GM12878 (cell line): ENCODE data around the gene MYCBPAP. TPM values are rescaled to one million over a fixed set of nuclear protein-coding genes. Genes with fewer than 3 reads are reported as not detected.

Source experiments
- ATAC-seq: fragments of 200-7000 bp; cut with Tn5 transposase; 3 replicates; pipeline ENCODE4 v1.9.1; 2020; ENCODE audit warnings: mild to moderate bottlenecking, moderate library complexity
- BruUV-seq: library from RNA; stranded (reverse); fragments of 400-500 nt; replicated peaks from 2 replicates; lab custom pipeline; 2021; lab: Mats Ljungman, UMichigan
- CTCF ChIA-PET: fragments of 300-600 bp; sonication (Branson Sonifier 250); formaldehyde crosslinking; extraction: SDS; loops from one replicate; lab custom pipeline; 2021; ENCODE audit warnings: inconsistent platforms; lab: Yijun Ruan, JAX
- POLR2A ChIA-PET: fragments of 350-600 bp; formaldehyde crosslinking; extraction: SDS; loops from one replicate; lab custom pipeline; 2021; ENCODE audit warnings: inconsistent platforms; lab: Charles Lee
- RAD21 ChIA-PET: fragments of 300-600 bp; sonication (Branson Sonifier 250); formaldehyde crosslinking; loops from one replicate; lab custom pipeline; 2023; ENCODE audit warnings: antibody characterized with exemption; ENCODE audit not compliant: unreplicated experiment; lab: Charles Lee
- SMC1A ChIA-PET: fragments of 300-600 bp; sonication (Branson Sonifier 250); formaldehyde crosslinking; loops from one replicate; lab custom pipeline; 2023; ENCODE audit not compliant: unreplicated experiment, uncharacterized antibody; lab: Charles Lee
- DNase-seq: peaks from one replicate; pipeline ENCODE4 v3.0.0-alpha.2; 2011; ENCODE audit warnings: low read depth, low spot score
- FAIRE-seq: peaks from 3 replicates; lab custom pipeline; 2011; peaks lifted over from hg19 to GRCh38; lab: Jason Lieb, UNC
- H2AFZ ChIP-seq: 2 replicates; pipeline ENCODE4 v1.6.0; 2011; ENCODE audit warnings: low read depth, low read length, control low read depth; ENCODE audit not compliant: control insufficient read depth
- H3K27ac ChIP-seq: 2 replicates; pipeline ENCODE4 v1.5.1; 2011; ENCODE audit warnings: control low read depth; ENCODE audit not compliant: control insufficient read depth, insufficient read depth
- H3K27me3 ChIP-seq, 2 experiments: replicated peaks in 1 of 2; 2 replicates each; pipeline versions ENCODE4 v1.6.0 to v1.6.1; 2011; ENCODE audit warnings: low read length in 1 of 2; ENCODE audit not compliant: control insufficient read depth in 2 of 2, insufficient read depth in 2 of 2
- H3K36me3 ChIP-seq, 2 experiments: 2 replicates each; pipeline ENCODE4 v1.5.1; 2011; ENCODE audit warnings: low read length in 1 of 2; ENCODE audit not compliant: control insufficient read depth in 2 of 2, insufficient read depth in 2 of 2
- H3K4me1 ChIP-seq: 2 replicates; pipeline ENCODE4 v1.6.1; 2011; ENCODE audit warnings: mild to moderate bottlenecking, low read length, moderate library complexity, mixed read lengths; ENCODE audit not compliant: control insufficient read depth, insufficient read depth
- H3K4me2 ChIP-seq: 2 replicates; pipeline ENCODE4 v1.6.0; 2011; ENCODE audit warnings: control low read depth; ENCODE audit not compliant: control insufficient read depth, insufficient read depth
- H3K4me3 ChIP-seq: fragments of 200-600 bp; sonication (generic); 2 replicates; pipeline ENCODE4 v1.5.1; 2016
- H3K79me2 ChIP-seq: 2 replicates; pipeline ENCODE4 v1.6.0; 2011; ENCODE audit warnings: low read length; ENCODE audit not compliant: control insufficient read depth, insufficient read depth
- H3K9ac ChIP-seq: 2 replicates; pipeline ENCODE4 v1.8.0; 2011; ENCODE audit warnings: low read length, control low read depth, mixed read lengths; ENCODE audit not compliant: control insufficient read depth, insufficient read depth
- H3K9me3 ChIP-seq: replicated peaks from 3 replicates; pipeline ENCODE4 v1.5.1; 2011; ENCODE audit warnings: mild to moderate bottlenecking, low read length; ENCODE audit not compliant: control insufficient read depth, insufficient read depth
- H4K20me1 ChIP-seq: 2 replicates; pipeline ENCODE4 v1.6.0; 2011; ENCODE audit not compliant: control insufficient read depth, insufficient read depth
- ASH2L ChIP-seq: fragments of 300-600, 200-600 bp; sonication (generic); IDR thresholded peaks from 2 replicates; pipeline ENCODE4 v1.6.1; 2017; ENCODE audit warnings: low read depth, mild to moderate bottlenecking, borderline replicate concordance
- E2F8 ChIP-seq: fragments of 450-650 bp; IDR thresholded peaks from 2 replicates; pipeline ENCODE4 v1.6.1; 2018; ENCODE audit warnings: mild to moderate bottlenecking, low read depth, moderate library complexity; ENCODE audit not compliant: partially characterized antibody
- EZH2 ChIP-seq: IDR thresholded peaks from 2 replicates; pipeline ENCODE4 v1.6.1; 2012; ENCODE audit warnings: low read depth, mild to moderate bottlenecking, control low read depth, inconsistent platforms, low read length, borderline replicate concordance; ENCODE audit not compliant: control insufficient read depth
- FOXM1 ChIP-seq: IDR thresholded peaks from 2 replicates; pipeline ENCODE4 v1.6.1; 2012; ENCODE audit warnings: low read depth, mild to moderate bottlenecking, inconsistent platforms, low read length, moderate library complexity
- NFYA ChIP-seq: IDR thresholded peaks from 2 replicates; pipeline ENCODE4 v1.6.1; 2011; ENCODE audit warnings: low read depth, mild to moderate bottlenecking, low read length, improper control_type of control experiment, borderline replicate concordance
- PAX8 ChIP-seq: fragments of 450-650 bp; IDR thresholded peaks from 2 replicates; pipeline ENCODE4 v1.6.1; 2017; ENCODE audit warnings: mild to moderate bottlenecking, moderate library complexity
- POLR2AphosphoS2 ChIP-seq: IDR thresholded peaks from 2 replicates; pipeline ENCODE4 v1.6.1; 2011; ENCODE audit warnings: low read depth, mild to moderate bottlenecking, low read length, improper control_type of control experiment, moderate library complexity
- STAT3 ChIP-seq: IDR thresholded peaks from 2 replicates; pipeline ENCODE4 v1.6.1; 2011; ENCODE audit warnings: low read depth, low read length, improper control_type of control experiment
- ZNF274 ChIP-seq: IDR thresholded peaks from one replicate; pipeline ENCODE4 v1.8.0; 2011; ENCODE audit not compliant: insufficient read length, insufficient read depth
- WGBS: methylation state at CpG from one replicate; pipeline ENCODE4 v1.1.6; 2016; ENCODE audit warnings: low lambda C conversion rate; ENCODE audit not compliant: insufficient replicate concordance, insufficient coverage; ENCODE audit errors: missing lambda C conversion rate; 5-methylcytosine and 5-hydroxymethylcytosine counted together
- in situ Hi-C: fragments of 300-500 bp; cut with MboI; formaldehyde crosslinking; loops from 9 replicates; pipeline ENCODE4 v1.14.3; 2018; ENCODE audit warnings: mixed read lengths
- intact Hi-C: fragments of 100-400 bp; cut with micrococcal nuclease; formaldehyde crosslinking; loops from one replicate; pipeline ENCODE4 v1.14.2; 2022; ENCODE audit not compliant: unreplicated experiment
- polyA plus RNA-seq, 11 experiments: library from polyadenylated mRNA; depleted of rRNA in 4 of 11; unstranded in 6 of 11; stranded (reverse) in 5 of 11; fragments of >200 nt; fragmentation: Nextera tagmentation in 4 of 11; fragmentation: Illumina TruSeq in 1 of 11; extraction: Ambion mirVana in 4 of 11; extraction: Trizol in 1 of 11; gene quantifications; 1 replicate in 1 of 11; 2 replicates in 10 of 11; pipeline versions ENCODE4 v1.2.1 to v1.2.3, GENCODE V29; 2011 to 2016; ENCODE audit warnings: inconsistent platforms in 2 of 11, missing spikeins in 2 of 11, low read depth in 1 of 11
- total RNA-seq, 4 experiments: library from RNA; depleted of rRNA in 3 of 4; stranded (reverse); fragments of >200 nt in 3 of 4; fragmentation: Illumina TruSeq in 1 of 4; extraction: Trizol in 1 of 4; gene quantifications; 2 replicates each; pipeline versions ENCODE4 v1.2.1 to v1.2.3, GENCODE V29; 2013 to 2021

Gene MYCBPAP
- total and polyA plus RNA-seq, 10 of the 15 experiments (the other 5 are each of a cell fraction or from before 2014, with no cell fraction given): 0.23 to 2.7 (median 1.5) TPM

GRCh38 chr17:50498021-50498874 is 10.0 kb upstream of the MYCBPAP start:
- no peak for TF ChIP-seq PAX8
- TF ChIP-seq E2F8: no peak
- TF ChIP-seq STAT3: no peak
- TF ChIP-seq ZNF274: no peak
- TF ChIP-seq FOXM1: no peak
- no peak for TF ChIP-seq EZH2
- no peak for TF ChIP-seq ASH2L
- no peak for TF ChIP-seq POLR2AphosphoS2
- no peak for TF ChIP-seq NFYA
- TF ChIP-seq, all 136 proteins: peak for 0
- Histone ChIP-seq H3K36me3 (no peaks in the 10 kb centered on the region), H3K4me3 (no peak overlapping the region), H3K27ac (no peak overlapping the region), H3K9ac (no peak overlapping the region), H3K27me3 (no peaks in the 10 kb centered on the region), H3K4me2 (no peak overlapping the region), H3K4me1 (no peaks in the 10 kb centered on the region), H3K9me3 (no peaks in the 10 kb centered on the region), H2AFZ (no peak overlapping the region), H3K79me2 (no peaks in the 10 kb centered on the region), H4K20me1 (no peaks in the 10 kb centered on the region)
- intact Hi-C loops (no loop called here), in situ Hi-C loops (no loop called here)
- FAIRE-seq (no peak), ATAC-seq (no peak), DNase-seq (no peak)
- ChIA-PET POLR2A (interaction anchor here (0.9 kb wide), 1 partner anchor 101 kb away, joined by 12 read pairs; the partner anchor contains the start of gene LRRC59), RAD21 (no interaction called here), CTCF (interaction anchor here (0.9 to 1.2 kb wide), 2 partner anchors 12 to 19 kb away, joined by 3 to 5 read pairs; no protein-coding TSS in a partner anchor), SMC1A (no interaction called here)
- 53% methylated on average over 7 of the region's 7 CpGs for WGBS
- BruUV-seq: no TSS peak
